ENCODE results near the gene TMOD4.
A peak's percentile ranks its signal among the peaks of the same experiment; 100 is the strongest.

Gene TMOD4

DNA sequence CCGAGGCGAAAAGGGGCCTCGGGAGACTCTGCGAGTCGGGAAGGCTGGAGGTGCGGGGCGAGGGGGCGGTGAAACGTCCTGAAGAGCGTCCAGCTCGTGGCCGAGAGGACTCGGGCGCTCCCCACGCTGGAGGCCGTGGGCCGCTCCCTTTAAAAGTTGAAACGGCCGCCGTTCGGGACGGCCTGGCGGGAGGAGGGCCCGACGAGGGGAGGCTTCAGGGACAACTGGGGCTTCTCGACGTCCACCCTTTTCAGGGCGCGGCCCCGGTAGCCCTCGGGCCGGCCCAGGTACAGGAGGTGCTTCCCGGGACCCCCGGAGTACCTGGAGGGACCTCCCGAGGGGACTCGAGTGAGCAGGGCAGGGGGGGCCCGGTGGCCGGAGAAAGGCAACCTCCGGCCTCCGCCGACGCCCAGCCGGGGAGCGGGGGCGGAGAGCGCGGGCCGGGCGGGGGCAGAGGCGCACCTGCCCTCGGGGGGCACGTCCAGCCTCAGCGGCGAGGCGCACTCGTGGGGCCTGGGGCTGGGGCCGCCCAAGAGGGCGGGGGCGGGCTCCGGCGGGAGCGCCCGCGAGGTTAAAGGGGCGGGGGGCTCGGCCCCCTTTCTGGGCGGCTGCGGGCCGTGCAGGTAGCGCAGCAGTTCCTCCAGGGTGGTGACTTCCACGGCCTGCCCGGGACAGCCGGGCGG is 43.3 kb downstream of the TMOD4 start:
- TF ChIP-seq, protein P1, sequence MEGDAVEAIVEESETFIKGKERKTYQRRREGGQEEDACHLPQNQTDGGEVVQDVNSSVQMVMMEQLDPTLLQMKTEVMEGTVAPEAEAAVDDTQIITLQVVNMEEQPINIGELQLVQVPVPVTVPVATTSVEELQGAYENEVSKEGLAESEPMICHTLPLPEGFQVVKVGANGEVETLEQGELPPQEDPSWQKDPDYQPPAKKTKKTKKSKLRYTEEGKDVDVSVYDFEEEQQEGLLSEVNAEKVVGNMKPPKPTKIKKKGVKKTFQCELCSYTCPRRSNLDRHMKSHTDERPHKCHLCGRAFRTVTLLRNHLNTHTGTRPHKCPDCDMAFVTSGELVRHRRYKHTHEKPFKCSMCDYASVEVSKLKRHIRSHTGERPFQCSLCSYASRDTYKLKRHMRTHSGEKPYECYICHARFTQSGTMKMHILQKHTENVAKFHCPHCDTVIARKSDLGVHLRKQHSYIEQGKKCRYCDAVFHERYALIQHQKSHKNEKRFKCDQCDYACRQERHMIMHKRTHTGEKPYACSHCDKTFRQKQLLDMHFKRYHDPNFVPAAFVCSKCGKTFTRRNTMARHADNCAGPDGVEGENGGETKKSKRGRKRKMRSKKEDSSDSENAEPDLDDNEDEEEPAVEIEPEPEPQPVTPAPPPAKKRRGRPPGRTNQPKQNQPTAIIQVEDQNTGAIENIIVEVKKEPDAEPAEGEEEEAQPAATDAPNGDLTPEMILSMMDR (IDR thresholded peaks at IDR 0.05; ENCODE audit: borderline replicate concordance, insufficient read depth, low read depth, low read length), result no peak
- no peak overlapping the region for H3K4me3 ChIP-seq (ENCODE audit: low read depth, low read length)

DNA sequence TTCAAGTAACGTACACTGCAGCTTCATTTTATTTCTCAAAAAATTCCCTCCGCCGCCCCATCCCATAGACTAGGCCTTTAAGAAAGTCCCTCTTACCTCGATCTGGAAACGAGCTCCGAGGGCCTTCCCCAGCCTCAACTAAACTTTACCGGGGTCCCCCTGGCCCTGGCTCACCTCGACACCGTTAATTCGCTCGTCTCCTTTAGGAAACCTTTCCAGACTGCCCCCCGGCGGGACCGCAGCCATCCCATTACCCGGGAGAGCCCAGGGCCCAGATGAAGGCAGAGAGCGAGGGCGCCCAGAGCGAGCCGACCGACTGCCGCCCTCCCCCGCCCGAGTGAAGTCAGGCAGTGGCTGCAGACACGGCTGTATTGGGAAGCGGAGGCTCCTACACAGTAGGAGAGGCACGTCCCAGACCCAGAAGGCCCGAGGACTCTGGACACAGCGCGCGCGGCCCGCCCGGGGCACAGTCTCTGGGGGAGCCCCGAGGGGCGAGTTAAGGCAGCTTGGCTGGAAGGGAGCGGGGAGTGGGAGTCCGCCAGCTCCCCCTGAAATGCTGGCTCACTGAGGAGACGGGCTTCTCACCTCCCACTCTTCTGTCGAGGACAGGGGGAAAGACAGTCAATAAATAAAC is 44.0 kb downstream of the TMOD4 start:
- no peak overlapping the region for H3K4me3 ChIP-seq (ENCODE audit: low read depth, low read length)
- TF ChIP-seq, protein P1 (IDR thresholded peaks at IDR 0.05; ENCODE audit: borderline replicate concordance, insufficient read depth, low read depth, low read length), result no peak

DNA sequence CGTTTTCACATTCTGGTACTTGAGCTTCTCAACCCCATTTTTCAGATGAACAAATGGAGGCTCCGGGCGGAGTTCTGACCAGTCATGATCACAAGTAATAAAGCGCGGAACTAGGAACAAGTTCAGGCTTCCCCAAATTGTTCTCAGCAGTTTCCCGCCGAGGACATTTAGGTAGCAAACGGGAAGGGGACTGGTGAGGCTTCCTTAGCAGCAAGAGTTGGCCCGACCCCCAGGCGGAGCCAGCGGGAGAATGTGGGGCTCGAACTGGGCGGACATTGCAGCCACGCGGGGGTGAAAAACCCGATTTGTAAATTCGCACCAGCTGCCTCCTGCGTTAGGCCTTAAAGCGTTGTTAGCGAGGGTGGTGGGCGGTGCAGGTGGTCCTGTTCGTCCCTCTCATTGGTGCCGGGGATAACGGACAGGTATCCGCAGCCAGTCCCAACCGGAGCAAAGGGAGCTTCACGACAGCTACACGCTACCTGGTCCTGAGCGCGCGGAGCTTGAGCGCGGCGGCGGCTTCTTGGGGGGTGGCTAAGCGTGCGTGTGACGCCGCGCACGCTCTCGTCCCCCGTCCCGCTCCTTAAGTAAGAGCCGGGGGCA is 44.7 kb downstream of the TMOD4 start:
- TF ChIP-seq, protein P1 (IDR thresholded peaks at IDR 0.05; ENCODE audit: borderline replicate concordance, insufficient read depth, low read depth, low read length), result no peak
- peak overlapping the region; percentile 6 for H3K4me3 ChIP-seq (ENCODE audit: low read depth, low read length)

DNA sequence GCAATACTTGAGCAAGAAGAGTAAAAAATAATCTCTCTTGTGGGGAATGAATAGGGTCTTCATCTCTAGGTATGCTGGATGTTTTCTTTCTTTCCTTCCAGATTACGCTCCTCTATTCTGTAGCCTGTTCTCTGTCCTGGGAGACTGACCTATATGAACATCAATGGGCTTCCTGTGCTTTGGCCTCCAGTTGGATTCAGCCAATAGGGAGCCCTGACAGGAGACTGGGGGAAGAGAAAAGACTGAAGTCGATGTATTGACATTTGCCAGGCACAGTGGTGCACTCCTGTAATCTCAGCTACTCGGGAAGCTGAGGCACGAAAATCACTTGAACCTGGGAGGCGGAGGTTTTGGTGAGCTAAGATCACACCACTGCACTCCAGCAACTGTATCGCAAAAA is 47.0 kb downstream of the TMOD4 start:
- no peak overlapping the region for H3K4me3 ChIP-seq (ENCODE audit: low read depth, low read length)

DNA sequence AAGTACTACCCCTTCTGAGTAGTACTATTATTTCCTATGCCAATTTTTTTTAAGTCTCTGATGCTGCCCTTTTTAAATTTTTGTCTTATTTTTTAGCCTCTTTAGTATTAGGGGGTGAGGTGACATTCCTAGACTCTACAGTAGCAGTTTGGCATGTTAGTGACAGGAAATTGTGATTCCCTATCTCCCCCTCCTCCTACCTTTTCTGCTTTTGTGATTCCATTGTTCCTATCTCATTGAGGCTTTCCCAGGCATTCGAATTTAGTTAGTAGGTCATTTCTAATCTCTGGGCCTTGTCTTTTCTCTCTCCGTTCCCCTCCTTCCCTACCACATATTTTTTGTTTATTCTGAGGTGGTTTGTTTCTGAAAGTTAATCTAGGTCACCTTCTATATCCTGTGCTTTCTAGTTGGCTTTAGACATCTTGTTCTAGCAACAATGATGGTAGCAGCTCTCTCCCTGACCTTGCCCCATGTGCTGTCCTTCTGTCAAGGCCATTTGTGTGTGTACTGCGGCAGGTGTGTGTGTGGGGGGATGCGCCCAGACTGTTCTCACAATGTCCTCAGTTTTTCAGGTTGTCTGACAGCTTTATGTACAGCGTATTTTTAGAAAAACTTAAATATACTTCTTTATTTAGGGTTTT is 50.9 kb downstream of the TMOD4 start:
- TF ChIP-seq, protein P1 (IDR thresholded peaks at IDR 0.05; ENCODE audit: borderline replicate concordance, insufficient read depth, low read depth, low read length), result no peak
- H3K4me3 ChIP-seq (ENCODE audit: low read depth, low read length), result no peak overlapping the region

More for the DNA sequence above, 47.0 kb downstream of the TMOD4 start:
- TF ChIP-seq, protein P1 (IDR thresholded peaks at IDR 0.05; ENCODE audit: borderline replicate concordance, insufficient read depth, low read depth, low read length), result no peak

Measured in GM12875 (cell line).